PFSK-1 (cell line): ENCODE data around the gene ZNF45.

Experiments
- FOXP2 ChIP-seq: optimal IDR thresholded peaks from 2 replicates; pipeline ENCODE3; 2011; ENCODE audit warnings: borderline replicate concordance, control low read depth, inconsistent platforms; ENCODE audit not compliant: insufficient read depth; ENCODE audit errors: extremely low read length, extremely low read depth
- POLR2AphosphoS5 ChIP-seq: IDR thresholded peaks from 2 replicates; pipeline ENCODE4 v1.6.1; 2012; ENCODE audit warnings: low read depth, mild to moderate bottlenecking, control low read depth, low read length, moderate library complexity
- REST ChIP-seq, 2 experiments: IDR thresholded peaks; 2 replicates each; pipeline versions ENCODE4 v1.6.1 to v1.8.0; 2011 to 2012; ENCODE audit warnings: low read depth in 2 of 2, low read length in 2 of 2, control low read depth in 1 of 2, inconsistent platforms in 1 of 2, mild to moderate bottlenecking in 1 of 2, moderate library complexity in 1 of 2; ENCODE audit not compliant: insufficient read depth in 1 of 2
- SIN3A ChIP-seq: IDR thresholded peaks from 2 replicates; pipeline ENCODE4 v1.6.1; 2012; ENCODE audit warnings: mild to moderate bottlenecking, low read length, moderate library complexity, borderline replicate concordance; ENCODE audit not compliant: insufficient read depth
- TAF1 ChIP-seq: IDR thresholded peaks from 2 replicates; pipeline ENCODE4 v1.6.1; 2012; ENCODE audit warnings: low read length, control low read depth, borderline replicate concordance; ENCODE audit not compliant: insufficient read depth

Gene ZNF45

GRCh38 chr19:43913383-43913782 is 21.7 kb downstream of the ZNF45 start:
- TF ChIP-seq POLR2AphosphoS5 (no peak), REST (IDR thresholded peaks at IDR 0.05; ENCODE audit: insufficient read depth in 1 of 2, low read depth in 2 of 2, low read length in 2 of 2) (no peak), SIN3A (no peak), TAF1 (no peak)

GRCh38 chr19:43910884-43911283 is 24.2 kb downstream of the ZNF45 start:
- TF ChIP-seq REST (IDR thresholded peaks at IDR 0.05; ENCODE audit: insufficient read depth in 1 of 2, low read depth in 2 of 2, low read length in 2 of 2): no peak
- TF ChIP-seq POLR2AphosphoS5: no peak
- TF ChIP-seq TAF1: no peak
- TF ChIP-seq SIN3A: no peak
- no peak for TF ChIP-seq FOXP2

GRCh38 chr19:43908659-43909058 is 26.4 kb downstream of the ZNF45 start:
- TF ChIP-seq POLR2AphosphoS5: no peak
- no peak for TF ChIP-seq SIN3A
- TF ChIP-seq FOXP2: no peak
- TF ChIP-seq TAF1: no peak
- TF ChIP-seq REST (IDR thresholded peaks at IDR 0.05; ENCODE audit: insufficient read depth in 1 of 2, low read depth in 2 of 2, low read length in 2 of 2): no peak

GRCh38 chr19:43906774-43907173 is 28.3 kb downstream of the ZNF45 start:
- no peak for TF ChIP-seq TAF1
- no peak for TF ChIP-seq POLR2AphosphoS5
- no peak for TF ChIP-seq REST (IDR thresholded peaks at IDR 0.05; ENCODE audit: insufficient read depth in 1 of 2, low read depth in 2 of 2, low read length in 2 of 2)
- no peak for TF ChIP-seq FOXP2
- no peak for TF ChIP-seq SIN3A

- TF ChIP-seq FOXP2 (no peak), POLR2AphosphoS5 (no peak), TAF1 (no peak), REST (IDR thresholded peaks at IDR 0.05; ENCODE audit: insufficient read depth in 1 of 2, low read depth in 2 of 2, low read length in 2 of 2) (no peak), SIN3A (no peak)
These were observed 29.2 kb downstream of the ZNF45 start for GRCh38 chr19:43905897-43906296.
